Neural cell (in vitro differentiated cells): ENCODE results near the gene ADGRA1. TPM values are rescaled to one million over a fixed set of nuclear protein-coding genes. Genes with fewer than 3 reads are reported as not detected.

Experiments
- H2AFZ ChIP-seq: fragments of 200-600, 300-800 bp; sonication (generic), shearing (Covaris generic); 2 replicates; pipeline ENCODE4 v1.6.0; 2014; ENCODE audit warnings: low read depth, mild to moderate bottlenecking, antibody characterized with exemption, low read length, moderate library complexity
- H3F3A ChIP-seq: fragments of 200-600 bp; shearing (Covaris generic); 2 replicates; pipeline ENCODE4 v1.6.1; 2016; ENCODE audit warnings: mild to moderate bottlenecking, moderate library complexity, mixed read lengths, antibody characterized with exemption, low read length; ENCODE audit not compliant: insufficient read depth, poor library complexity, severe bottlenecking
- H3K27ac ChIP-seq: fragments of 200-600, 300-800 bp; sonication (generic), shearing (Covaris generic); 2 replicates; pipeline ENCODE4 v1.5.1; 2014; ENCODE audit warnings: mild to moderate bottlenecking, low read length, moderate library complexity
- H3K27me3 ChIP-seq: fragments of 300-800, 200-600 bp; sonication (generic), shearing (Covaris generic); 2 replicates; pipeline ENCODE4 v1.6.0; 2014; ENCODE audit warnings: mild to moderate bottlenecking, low read depth, low read length, moderate library complexity; ENCODE audit not compliant: insufficient read depth
- H3K36me3 ChIP-seq: fragments of 300-800, 200-600 bp; sonication (generic), shearing (Covaris generic); 2 replicates; pipeline ENCODE4 v1.5.1; 2014; ENCODE audit warnings: mild to moderate bottlenecking, antibody characterized with exemption, low read length, moderate library complexity; ENCODE audit not compliant: insufficient read depth
- H3K4me2 ChIP-seq: fragments of 300-800, 200-600 bp; sonication (generic), shearing (Covaris generic); 2 replicates; pipeline ENCODE4 v1.6.0; 2014; ENCODE audit warnings: mild to moderate bottlenecking, low read length
- H3K4me3 ChIP-seq: fragments of 300-800, 200-600 bp; sonication (generic), shearing (Covaris generic); 2 replicates; pipeline ENCODE4 v1.5.1; 2014; ENCODE audit warnings: mild to moderate bottlenecking, low read length, moderate library complexity
- H3K79me2 ChIP-seq: fragments of 200-600 bp; shearing (Covaris generic); replicated peaks from 2 replicates; pipeline ENCODE4 v1.6.0; 2014; ENCODE audit warnings: mild to moderate bottlenecking, low read length, moderate library complexity; ENCODE audit not compliant: insufficient read depth
- H3K9ac ChIP-seq: fragments of 300-800, 200-600 bp; sonication (generic), shearing (Covaris generic); 2 replicates; pipeline ENCODE4 v1.6.1; 2016; ENCODE audit warnings: mild to moderate bottlenecking, low read length, mixed read lengths
- H3K9me2 ChIP-seq: fragments of 200-600 bp; shearing (Covaris generic); 2 replicates; pipeline ENCODE4 v1.6.1; 2016; ENCODE audit warnings: mild to moderate bottlenecking, low read length, mixed read lengths; ENCODE audit not compliant: insufficient read depth
- H3K9me3 ChIP-seq: fragments of 200-600, 300-800 bp; sonication (generic), shearing (Covaris generic); 2 replicates; pipeline ENCODE4 v1.6.1; 2016; ENCODE audit warnings: mild to moderate bottlenecking, mixed run types, low read length, moderate library complexity, mixed read lengths
- H4K20me1 ChIP-seq: fragments of 200-600 bp; shearing (Covaris generic); 2 replicates; pipeline ENCODE4 v1.6.1; 2016; ENCODE audit warnings: mild to moderate bottlenecking, mixed run types; ENCODE audit not compliant: insufficient read depth
- CTCF ChIP-seq: fragments of 450-650 bp; IDR thresholded peaks from 2 replicates; pipeline ENCODE4 v1.5.1; 2014; ENCODE audit warnings: antibody characterized with exemption, mild to moderate bottlenecking, moderate library complexity; ENCODE audit not compliant: poor library complexity, severe bottlenecking
- EP300 ChIP-seq: fragments of 450-650 bp; conservative IDR thresholded peaks from 2 replicates; pipeline ENCODE4 v1.6.1; 2014; ENCODE audit warnings: antibody characterized with exemption, mild to moderate bottlenecking, moderate library complexity; ENCODE audit not compliant: poor library complexity, severe bottlenecking
- EZH2 ChIP-seq: fragments of 200-600, 300-800 bp; shearing (Covaris generic), sonication (generic); IDR thresholded peaks from 2 replicates; pipeline ENCODE4 v1.6.1; 2014; ENCODE audit warnings: antibody characterized with exemption, low read length, borderline replicate concordance, mild to moderate bottlenecking; ENCODE audit not compliant: insufficient read depth, poor library complexity, severe bottlenecking
- MXI1 ChIP-seq: fragments of 450-650 bp; conservative IDR thresholded peaks from 2 replicates; pipeline ENCODE4 v1.6.1; 2014; ENCODE audit warnings: antibody characterized with exemption, mild to moderate bottlenecking; ENCODE audit not compliant: poor library complexity, severe bottlenecking
- POLR2AphosphoS5 ChIP-seq: IDR thresholded peaks from 2 replicates; pipeline ENCODE4 v1.6.1; 2012
- RAD21 ChIP-seq: fragments of 450-650 bp; conservative IDR thresholded peaks from 2 replicates; pipeline ENCODE4 v1.6.1; 2014; ENCODE audit warnings: antibody characterized with exemption, mild to moderate bottlenecking, moderate library complexity
- REST ChIP-seq: IDR thresholded peaks from 2 replicates; pipeline ENCODE4 v1.6.1; 2012; ENCODE audit warnings: borderline replicate concordance
- SMC3 ChIP-seq: fragments of 450-650 bp; conservative IDR thresholded peaks from 2 replicates; pipeline ENCODE4 v1.6.1; 2014; ENCODE audit warnings: antibody characterized with exemption, mild to moderate bottlenecking, moderate library complexity; ENCODE audit not compliant: poor library complexity
- TAF1 ChIP-seq: IDR thresholded peaks from 2 replicates; pipeline ENCODE4 v1.6.1; 2012; ENCODE audit warnings: low read depth
- polyA plus RNA-seq: library from polyadenylated mRNA; depleted of rRNA; stranded (reverse); fragments of >200 nt; gene quantifications from 2 replicates; pipeline ENCODE4 v1.2.3, GENCODE V29; 2014

The ADGRA1 gene
- polyA plus RNA-seq, 1 donor from 2014 or later, result 2.2 TPM

GRCh38 chr10:133126431-133127290 is 38.9 kb downstream of the ADGRA1 start:
- H3K79me2 ChIP-seq, result no peaks in the 10 kb centered on the region
- no peak overlapping the region for H2AFZ ChIP-seq
- no peak overlapping the region for H3K27ac ChIP-seq
- H3K9ac ChIP-seq, result no peak overlapping the region
- H3K4me3 ChIP-seq, result no peak overlapping the region
- peaks cover 3% of the 10 kb centered on the region for H3K36me3 ChIP-seq
- H4K20me1 ChIP-seq, result no peaks in the 10 kb centered on the region
- no peaks in the 10 kb centered on the region for H3K9me3 ChIP-seq
- no peaks in the 10 kb centered on the region for H3K9me2 ChIP-seq
- H3K27me3 ChIP-seq, result no peaks in the 10 kb centered on the region
- H3K4me2 ChIP-seq, result no peak overlapping the region
- TF ChIP-seq EP300 (no peak), MXI1 (no peak), REST (no peak)
- no peaks in the 10 kb centered on the region for H3F3A ChIP-seq

GRCh38 chr10:133127291-133128125 is 39.8 kb downstream of the ADGRA1 start:
- H3K9me2 ChIP-seq, result no peaks in the 10 kb centered on the region
- H2AFZ ChIP-seq, result no peak overlapping the region
- TF ChIP-seq CTCF (no peak), POLR2AphosphoS5 (no peak), RAD21 (no peak), EZH2 (no peak), SMC3 (no peak), TAF1 (no peak), MXI1 (no peak), REST (no peak), EP300 (no peak)
- no peaks in the 10 kb centered on the region for H3K9me3 ChIP-seq
- H3K36me3 ChIP-seq, result peaks cover 3% of the 10 kb centered on the region
- no peak overlapping the region for H3K27ac ChIP-seq
- H3K9ac ChIP-seq, result no peak overlapping the region
- H3K27me3 ChIP-seq, result no peaks in the 10 kb centered on the region
- H3F3A ChIP-seq, result no peaks in the 10 kb centered on the region
- H4K20me1 ChIP-seq, result no peaks in the 10 kb centered on the region
- no peaks in the 10 kb centered on the region for H3K79me2 ChIP-seq
- H3K4me3 ChIP-seq, result no peak overlapping the region
- H3K4me2 ChIP-seq, result no peak overlapping the region
